ENCODE results near the gene LIMCH1.

LIMCH1 gene

DNA sequence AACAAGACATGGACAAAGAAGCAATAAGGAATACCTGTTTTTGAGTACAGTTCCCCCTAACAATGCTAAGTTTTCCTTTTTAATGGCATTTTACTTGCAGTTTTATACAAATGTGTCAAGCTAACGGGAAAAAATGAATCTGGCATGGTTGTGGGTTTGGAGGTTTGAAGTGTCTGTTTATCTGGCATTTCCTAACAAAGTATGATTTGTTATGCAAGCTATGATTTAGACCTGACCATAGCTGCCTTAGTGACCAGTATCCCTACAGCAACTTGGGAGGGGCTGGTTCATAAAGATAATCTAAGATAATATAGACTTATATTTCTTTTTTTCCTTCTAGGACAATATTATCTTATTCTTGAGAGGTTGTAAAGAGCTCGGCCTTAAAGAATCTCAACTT is 60.6 kb downstream of the LIMCH1 start:
- Histone ChIP-seq H3K36me3 (replicated peaks in 1 of 2; ENCODE audit: control insufficient read depth in 2 of 2, insufficient read depth in 2 of 2, low read length in 2 of 2) (no peaks in the 10 kb centered on the region), H2BK120ac (ENCODE audit: low read depth, low read length) (no peak overlapping the region), H2AFZ (ENCODE audit: low read length) (no peak overlapping the region), H3K9ac (ENCODE audit: low read depth, low read length, poor library complexity) (no peak overlapping the region), H2BK5ac (ENCODE audit: low read length) (no peak overlapping the region), H3K4me2 (ENCODE audit: insufficient read depth, low read length, poor library complexity, severe bottlenecking) (no peak overlapping the region), H2AK5ac (ENCODE audit: low read depth, low read length) (no peak overlapping the region), H3K18ac (ENCODE audit: low read length) (no peak overlapping the region), H2BK12ac (ENCODE audit: low read length) (no peak overlapping the region), H3K27me3 (ENCODE audit: control insufficient read depth in 3 of 3, insufficient read depth in 3 of 3, low read depth in 1 of 3, low read length in 3 of 3) (no peaks in the 10 kb centered on the region), H3K9me3 (replicated peaks in 1 of 2; ENCODE audit: control insufficient read depth in 2 of 2, insufficient read depth in 1 of 2, low read depth in 1 of 2, low read length in 2 of 2) (no peaks in the 10 kb centered on the region), H3K14ac (ENCODE audit: low read length) (no peak overlapping the region), H3K79me1 (ENCODE audit: low read depth, low read length) (no peaks in the 10 kb centered on the region), H4K91ac (ENCODE audit: low read depth, low read length, poor library complexity) (no peak overlapping the region), H3K27ac (replicated peaks; ENCODE audit: low read length) (no peak overlapping the region), H3K4ac (ENCODE audit: low read length) (no peak overlapping the region), H2BK15ac (ENCODE audit: low read length) (no peak overlapping the region), H3K4me1 (ENCODE audit: control insufficient read depth in 2 of 2, insufficient read depth in 1 of 2, low read depth in 1 of 2, low read length in 2 of 2) (peaks cover 9 to 32% of the 10 kb centered on the region in 2 donors), H3K23ac (ENCODE audit: low read depth, low read length, poor library complexity) (no peak overlapping the region), H4K8ac (ENCODE audit: low read depth, low read length) (no peak overlapping the region), H3K4me3 (ENCODE audit: low read length in 2 of 2) (no peak overlapping the region)
- DNase-seq (ENCODE audit: low spot score), result no peak
- no CpG with 5 or more reads among the region's 2 CpGs for WGBS, 2 donors (ENCODE audit: extremely low coverage in 2 of 2, insufficient read length in 2 of 2, insufficient replicate concordance in 1 of 2)

DNA sequence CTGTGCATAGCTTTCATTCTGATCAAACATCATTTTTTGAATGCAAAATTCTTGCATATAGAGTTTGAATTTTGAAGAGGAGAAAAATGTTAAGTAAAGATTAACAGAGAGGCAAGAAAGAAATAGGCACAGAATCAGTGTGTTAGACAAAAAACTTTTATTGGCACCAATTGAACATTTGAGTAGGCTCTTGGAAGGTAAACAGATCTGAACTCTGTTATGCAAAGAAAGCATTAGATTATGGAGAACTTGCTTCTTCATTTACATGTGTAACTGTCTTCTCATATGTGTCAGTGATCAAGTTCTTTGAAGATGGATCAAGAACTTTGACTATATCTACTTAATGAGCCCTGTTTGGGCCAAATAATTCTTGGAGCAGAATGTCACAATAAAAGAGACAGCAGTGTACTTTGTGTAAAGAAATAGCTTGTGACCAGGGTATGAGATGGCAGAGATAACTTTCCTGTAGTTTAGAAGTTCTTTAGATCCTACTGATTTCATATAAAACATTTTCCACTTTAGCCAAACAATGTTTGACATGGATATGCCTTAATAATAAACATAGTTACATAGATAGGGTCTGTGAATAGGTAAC is 61.3 kb downstream of the LIMCH1 start:
- Histone ChIP-seq H3K4ac (ENCODE audit: low read length) (no peak overlapping the region), H3K9ac (ENCODE audit: low read depth, low read length, poor library complexity) (no peak overlapping the region), H2AK5ac (ENCODE audit: low read depth, low read length) (no peak overlapping the region), H3K79me1 (ENCODE audit: low read depth, low read length) (no peaks in the 10 kb centered on the region), H3K36me3 (replicated peaks in 1 of 2; ENCODE audit: control insufficient read depth in 2 of 2, insufficient read depth in 2 of 2, low read length in 2 of 2) (no peaks in the 10 kb centered on the region), H3K18ac (ENCODE audit: low read length) (no peak overlapping the region), H2BK120ac (ENCODE audit: low read depth, low read length) (no peak overlapping the region), H3K27me3 (ENCODE audit: control insufficient read depth in 3 of 3, insufficient read depth in 3 of 3, low read depth in 1 of 3, low read length in 3 of 3) (no peaks in the 10 kb centered on the region), H3K14ac (ENCODE audit: low read length) (no peak overlapping the region), H4K91ac (ENCODE audit: low read depth, low read length, poor library complexity) (no peak overlapping the region), H2BK15ac (ENCODE audit: low read length) (no peak overlapping the region), H3K9me3 (replicated peaks in 1 of 2; ENCODE audit: control insufficient read depth in 2 of 2, insufficient read depth in 1 of 2, low read depth in 1 of 2, low read length in 2 of 2) (no peaks in the 10 kb centered on the region), H2BK5ac (ENCODE audit: low read length) (no peak overlapping the region), H4K8ac (ENCODE audit: low read depth, low read length) (no peak overlapping the region), H3K4me2 (ENCODE audit: insufficient read depth, low read length, poor library complexity, severe bottlenecking) (no peak overlapping the region), H3K23ac (ENCODE audit: low read depth, low read length, poor library complexity) (no peak overlapping the region), H3K4me3 (ENCODE audit: low read length in 2 of 2) (no peak overlapping the region), H3K27ac (replicated peaks; ENCODE audit: low read length) (no peak overlapping the region), H3K4me1 (ENCODE audit: control insufficient read depth in 2 of 2, insufficient read depth in 1 of 2, low read depth in 1 of 2, low read length in 2 of 2) (peaks cover 8 to 28% of the 10 kb centered on the region in 2 donors), H2BK12ac (ENCODE audit: low read length) (no peak overlapping the region), H2AFZ (ENCODE audit: low read length) (peak overlapping the region; percentile 16)
- DNase-seq (ENCODE audit: low spot score), result no peak

DNA sequence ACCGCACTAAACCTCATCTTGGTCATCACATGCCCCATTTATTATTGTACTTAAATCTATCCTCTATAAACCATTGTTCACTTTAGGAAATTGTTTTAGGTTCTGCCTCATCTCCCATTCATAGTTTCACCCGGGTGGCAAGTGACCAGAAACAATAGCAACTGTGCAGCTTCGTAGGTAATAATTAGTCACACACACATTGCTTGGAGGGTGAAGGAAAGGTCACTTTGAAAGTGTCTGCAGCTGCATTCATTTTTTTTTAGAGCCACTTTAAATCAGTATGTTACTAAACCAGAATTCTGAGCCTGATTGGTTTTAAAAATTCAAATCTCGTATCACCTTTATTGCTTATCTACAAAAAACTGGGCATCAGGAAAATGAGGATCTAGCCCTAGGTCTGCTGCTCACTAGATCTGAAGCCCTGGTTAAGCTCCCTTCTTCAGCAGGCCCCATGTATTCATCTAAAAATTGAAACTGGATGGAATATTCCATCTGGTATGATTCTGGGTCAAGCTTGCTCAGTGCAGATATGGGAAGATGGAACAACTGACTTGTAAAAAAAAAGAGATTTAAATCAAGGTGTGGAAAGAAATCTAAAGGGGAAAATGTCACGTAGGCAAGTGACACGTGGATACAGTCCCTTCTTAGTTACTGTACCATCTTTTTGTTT is 62.4 kb downstream of the LIMCH1 start:
- H3K79me1 ChIP-seq (ENCODE audit: low read depth, low read length), result no peaks in the 10 kb centered on the region
- WGBS, 2 donors (ENCODE audit: extremely low coverage in 2 of 2, insufficient read length in 2 of 2, insufficient replicate concordance in 1 of 2), result no CpG with 5 or more reads among the region's 6 CpGs
- no peaks in the 10 kb centered on the region for H3K9me3 ChIP-seq (replicated peaks in 1 of 2; ENCODE audit: control insufficient read depth in 2 of 2, insufficient read depth in 1 of 2, low read depth in 1 of 2, low read length in 2 of 2)
- no peak for DNase-seq (ENCODE audit: low spot score)
- no peak overlapping the region for H3K4ac ChIP-seq (ENCODE audit: low read length)
- H3K14ac ChIP-seq (ENCODE audit: low read length), result no peak overlapping the region
- H3K9ac ChIP-seq (ENCODE audit: low read depth, low read length, poor library complexity), result no peak overlapping the region
- peaks cover 3 to 23% of the 10 kb centered on the region in 2 donors for H3K4me1 ChIP-seq (ENCODE audit: control insufficient read depth in 2 of 2, insufficient read depth in 1 of 2, low read depth in 1 of 2, low read length in 2 of 2)
- no peaks in the 10 kb centered on the region for H3K36me3 ChIP-seq (replicated peaks in 1 of 2; ENCODE audit: control insufficient read depth in 2 of 2, insufficient read depth in 2 of 2, low read length in 2 of 2)
- H2BK15ac ChIP-seq (ENCODE audit: low read length), result no peak overlapping the region
- H3K23ac ChIP-seq (ENCODE audit: low read depth, low read length, poor library complexity), result no peak overlapping the region
- no peak overlapping the region for H4K8ac ChIP-seq (ENCODE audit: low read depth, low read length)
- H3K4me3 ChIP-seq (ENCODE audit: low read length in 2 of 2), result no peak overlapping the region
- H4K91ac ChIP-seq (ENCODE audit: low read depth, low read length, poor library complexity), result no peak overlapping the region
- H2AK5ac ChIP-seq (ENCODE audit: low read depth, low read length), result no peak overlapping the region
- no peak overlapping the region for H3K4me2 ChIP-seq (ENCODE audit: insufficient read depth, low read length, poor library complexity, severe bottlenecking)
- H3K27me3 ChIP-seq (ENCODE audit: control insufficient read depth in 3 of 3, insufficient read depth in 3 of 3, low read depth in 1 of 3, low read length in 3 of 3), result no peaks in the 10 kb centered on the region
- no peak overlapping the region for H2BK5ac ChIP-seq (ENCODE audit: low read length)
- H2AFZ ChIP-seq (ENCODE audit: low read length), result no peak overlapping the region
- no peak overlapping the region for H3K18ac ChIP-seq (ENCODE audit: low read length)
- H2BK120ac ChIP-seq (ENCODE audit: low read depth, low read length), result no peak overlapping the region
- no peak overlapping the region for H3K27ac ChIP-seq (replicated peaks; ENCODE audit: low read length)
- no peak overlapping the region for H2BK12ac ChIP-seq (ENCODE audit: low read length)

DNA sequence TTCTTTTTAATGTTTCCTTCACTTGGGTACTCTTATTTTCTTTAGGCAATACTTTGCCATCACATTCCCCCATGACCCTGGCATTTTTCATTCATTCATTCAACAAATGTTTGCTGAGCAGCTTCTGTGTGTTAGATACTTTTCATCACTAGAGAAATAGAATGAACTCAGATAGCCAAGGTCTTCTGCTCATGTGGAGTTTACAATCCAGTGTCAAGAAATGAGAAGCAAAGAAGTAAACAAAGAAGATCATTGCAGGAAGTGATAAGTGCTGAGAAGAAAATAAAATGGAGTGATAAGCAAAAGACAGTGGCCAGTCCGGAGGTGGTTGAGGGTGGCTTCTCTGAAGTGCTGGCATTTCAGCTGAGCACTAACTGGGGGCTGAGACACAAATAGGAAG is 63.1 kb downstream of the LIMCH1 start:
- Histone ChIP-seq H2BK15ac (ENCODE audit: low read length) (no peak overlapping the region), H2AK5ac (ENCODE audit: low read depth, low read length) (no peak overlapping the region), H2AFZ (ENCODE audit: low read length) (no peak overlapping the region), H4K91ac (ENCODE audit: low read depth, low read length, poor library complexity) (no peak overlapping the region), H3K27ac (replicated peaks; ENCODE audit: low read length) (no peak overlapping the region), H3K14ac (ENCODE audit: low read length) (no peak overlapping the region), H3K9me3 (replicated peaks in 1 of 2; ENCODE audit: control insufficient read depth in 2 of 2, insufficient read depth in 1 of 2, low read depth in 1 of 2, low read length in 2 of 2) (no peaks in the 10 kb centered on the region), H3K36me3 (replicated peaks in 1 of 2; ENCODE audit: control insufficient read depth in 2 of 2, insufficient read depth in 2 of 2, low read length in 2 of 2) (no peaks in the 10 kb centered on the region), H2BK12ac (ENCODE audit: low read length) (no peak overlapping the region), H2BK120ac (ENCODE audit: low read depth, low read length) (no peak overlapping the region), H3K4me1 (ENCODE audit: control insufficient read depth in 2 of 2, insufficient read depth in 1 of 2, low read depth in 1 of 2, low read length in 2 of 2) (peaks cover 3 to 23% of the 10 kb centered on the region in 2 donors), H3K4me3 (ENCODE audit: low read length in 2 of 2) (no peak overlapping the region), H3K4ac (ENCODE audit: low read length) (no peak overlapping the region), H3K23ac (ENCODE audit: low read depth, low read length, poor library complexity) (no peak overlapping the region), H3K27me3 (ENCODE audit: control insufficient read depth in 3 of 3, insufficient read depth in 3 of 3, low read depth in 1 of 3, low read length in 3 of 3) (no peaks in the 10 kb centered on the region), H3K18ac (ENCODE audit: low read length) (no peak overlapping the region), H3K79me1 (ENCODE audit: low read depth, low read length) (no peaks in the 10 kb centered on the region), H4K8ac (ENCODE audit: low read depth, low read length) (no peak overlapping the region), H2BK5ac (ENCODE audit: low read length) (no peak overlapping the region), H3K4me2 (ENCODE audit: insufficient read depth, low read length, poor library complexity, severe bottlenecking) (no peak overlapping the region), H3K9ac (ENCODE audit: low read depth, low read length, poor library complexity) (no peak overlapping the region)
- WGBS, 2 donors (ENCODE audit: extremely low coverage in 2 of 2, insufficient read length in 2 of 2, insufficient replicate concordance in 1 of 2), result no CpG with 5 or more reads among the region's 1 CpG
- DNase-seq (ENCODE audit: low spot score), result no peak
